HG03378 (cell line): ENCODE data around the gene LCA5L.

ENCODE experiments used
- ATAC-seq: cut with Tn5 transposase; IDR thresholded peaks from one replicate; pipeline ENCODE4 v1.9.1; 2021; ENCODE audit warnings: mild to moderate bottlenecking, moderate library complexity; ENCODE audit not compliant: unreplicated experiment

The LCA5L gene

GRCh38 chr21:39359382-39359781 lies 86.2 kb downstream of the LCA5L start:
- ATAC-seq = no peak
